ENCODE data around the gene NCAPG2.
A peak's percentile ranks its signal among the peaks of the same experiment; 100 is the strongest.

NCAPG2 gene

DNA sequence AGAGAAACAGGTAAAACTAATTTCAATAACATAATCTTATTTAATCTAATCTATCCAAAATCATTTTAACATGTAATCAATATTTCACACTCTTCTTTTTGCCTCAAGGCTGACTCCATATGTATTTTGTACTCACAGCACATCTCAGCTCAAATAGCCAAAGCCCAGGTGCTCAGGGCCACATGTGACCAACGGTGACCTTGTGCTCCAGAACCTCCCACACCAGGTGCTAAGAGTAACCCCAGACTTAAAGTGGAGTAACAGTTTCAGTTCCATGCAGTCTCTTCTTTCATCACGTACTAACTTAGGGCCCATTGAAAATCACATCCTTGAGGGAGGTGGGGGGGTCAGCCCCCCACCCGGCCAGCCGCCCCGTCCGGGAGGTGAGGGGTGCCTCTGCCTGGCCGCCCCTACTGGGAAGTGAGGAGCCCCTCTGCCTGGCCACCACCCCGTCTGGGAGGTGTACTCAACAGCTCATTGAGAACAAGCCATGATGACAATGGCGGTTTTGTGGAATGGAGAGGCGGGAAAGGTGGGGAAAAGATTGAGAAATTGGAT, 47.3 kb downstream of the NCAPG2 start:
- WGBS (ENCODE audit: extremely low coverage, insufficient coverage, insufficient read length), result no CpG with 5 or more reads among the region's 10 CpGs
- no peak overlapping the region for H3K27ac ChIP-seq (ENCODE audit: low read depth, low read length)
- no peak overlapping the region for H2BK120ac ChIP-seq (ENCODE audit: insufficient read depth, low read length, poor library complexity)
- H4K12ac ChIP-seq (ENCODE audit: low read depth, low read length), result no peak overlapping the region
- no peak overlapping the region for H2AFZ ChIP-seq (ENCODE audit: insufficient read depth, low read length, poor library complexity)
- no peak overlapping the region for H2BK12ac ChIP-seq (ENCODE audit: low read length)
- H3K4ac ChIP-seq (ENCODE audit: low read depth, low read length), result no peak overlapping the region
- H3K4me2 ChIP-seq (ENCODE audit: low read length), result no peak overlapping the region
- H3K27me3 ChIP-seq (ENCODE audit: insufficient read depth, low read length), result no peaks in the 10 kb centered on the region
- H3K23ac ChIP-seq (ENCODE audit: low read length), result no peak overlapping the region
- no peaks in the 10 kb centered on the region for H3K4me1 ChIP-seq (ENCODE audit: control insufficient read depth in 1 of 2, insufficient read depth in 2 of 2, low read length in 2 of 2)
- no peak for DNase-seq
- no peak overlapping the region for H4K8ac ChIP-seq (ENCODE audit: low read depth, low read length)
- H3K9ac ChIP-seq (ENCODE audit: low read length), result no peak overlapping the region
- peaks cover 1% of the 10 kb centered on the region for H3K9me3 ChIP-seq (ENCODE audit: insufficient read depth, low read depth, low read length)
- no peaks in the 10 kb centered on the region for H3K79me1 ChIP-seq (ENCODE audit: low read length)
- H3K79me2 ChIP-seq (ENCODE audit: control insufficient read depth, insufficient read depth, low read length, poor library complexity), result no peaks in the 10 kb centered on the region
- H4K91ac ChIP-seq (ENCODE audit: low read depth, low read length), result no peak overlapping the region
- H2BK5ac ChIP-seq (ENCODE audit: low read depth, low read length, poor library complexity), result no peak overlapping the region
- H2AK5ac ChIP-seq (ENCODE audit: low read length), result no peak overlapping the region
- H3K4me3 ChIP-seq (ENCODE audit: low read depth, low read length), result no peak overlapping the region
- no peak overlapping the region for H3K14ac ChIP-seq (ENCODE audit: low read length)
- H3K18ac ChIP-seq (ENCODE audit: low read length), result no peak overlapping the region
- peaks cover 28 to 37% of the 10 kb centered on the region in 2 experiments for H3K36me3 ChIP-seq (ENCODE audit: control insufficient read depth in 1 of 2, insufficient read depth in 2 of 2, low read length in 2 of 2)

DNA sequence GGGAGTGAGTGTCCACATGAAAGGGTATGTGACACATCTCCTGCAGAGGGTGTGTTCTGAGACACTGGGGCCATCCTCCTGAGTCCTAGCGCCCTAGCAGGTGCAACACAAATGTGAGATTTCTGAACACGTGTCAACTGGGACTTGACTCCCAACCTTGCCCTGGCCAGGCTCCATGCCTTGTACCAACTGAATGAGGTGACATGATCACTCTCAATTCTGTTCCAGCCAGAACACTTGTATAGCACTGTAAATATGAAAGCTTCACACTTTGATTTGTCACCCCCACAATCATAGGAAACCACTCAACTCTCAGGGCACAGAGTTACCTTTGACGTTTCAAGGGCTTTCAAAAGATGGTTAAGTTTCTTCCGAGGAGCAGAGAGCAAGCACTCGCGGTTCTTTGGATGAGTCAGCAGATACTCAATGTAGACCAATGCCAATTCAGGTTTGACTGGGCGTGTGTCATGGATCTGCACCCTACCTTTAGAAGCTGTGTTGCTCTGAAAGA, 48.6 kb downstream of the NCAPG2 start:
- Histone ChIP-seq H3K4ac (ENCODE audit: low read depth, low read length) (no peak overlapping the region), H2BK120ac (ENCODE audit: insufficient read depth, low read length, poor library complexity) (no peak overlapping the region), H2AFZ (ENCODE audit: insufficient read depth, low read length, poor library complexity) (no peak overlapping the region), H2BK5ac (ENCODE audit: low read depth, low read length, poor library complexity) (no peak overlapping the region), H3K14ac (ENCODE audit: low read length) (no peak overlapping the region), H3K79me2 (ENCODE audit: control insufficient read depth, insufficient read depth, low read length, poor library complexity) (no peaks in the 10 kb centered on the region), H2AK5ac (ENCODE audit: low read length) (no peak overlapping the region), H3K18ac (ENCODE audit: low read length) (no peak overlapping the region), H3K4me3 (ENCODE audit: low read depth, low read length) (no peak overlapping the region), H3K4me2 (ENCODE audit: low read length) (no peak overlapping the region), H3K36me3 (ENCODE audit: control insufficient read depth in 1 of 2, insufficient read depth in 2 of 2, low read length in 2 of 2) (peaks cover 32 to 41% of the 10 kb centered on the region in 2 experiments), H2BK12ac (ENCODE audit: low read length) (no peak overlapping the region), H3K9ac (ENCODE audit: low read length) (no peak overlapping the region), H4K8ac (ENCODE audit: low read depth, low read length) (no peak overlapping the region), H4K12ac (ENCODE audit: low read depth, low read length) (no peak overlapping the region), H4K91ac (ENCODE audit: low read depth, low read length) (no peak overlapping the region), H3K23ac (ENCODE audit: low read length) (no peak overlapping the region), H3K4me1 (ENCODE audit: control insufficient read depth in 1 of 2, insufficient read depth in 2 of 2, low read length in 2 of 2) (no peaks in the 10 kb centered on the region), H3K9me3 (ENCODE audit: insufficient read depth, low read depth, low read length) (peaks cover 1% of the 10 kb centered on the region), H3K27me3 (ENCODE audit: insufficient read depth, low read length) (no peaks in the 10 kb centered on the region), H3K79me1 (ENCODE audit: low read length) (no peaks in the 10 kb centered on the region), H3K27ac (ENCODE audit: low read depth, low read length) (no peak overlapping the region)
- no peak for DNase-seq
- WGBS (ENCODE audit: extremely low coverage, insufficient coverage, insufficient read length), result no CpG with 5 or more reads among the region's 7 CpGs

DNA sequence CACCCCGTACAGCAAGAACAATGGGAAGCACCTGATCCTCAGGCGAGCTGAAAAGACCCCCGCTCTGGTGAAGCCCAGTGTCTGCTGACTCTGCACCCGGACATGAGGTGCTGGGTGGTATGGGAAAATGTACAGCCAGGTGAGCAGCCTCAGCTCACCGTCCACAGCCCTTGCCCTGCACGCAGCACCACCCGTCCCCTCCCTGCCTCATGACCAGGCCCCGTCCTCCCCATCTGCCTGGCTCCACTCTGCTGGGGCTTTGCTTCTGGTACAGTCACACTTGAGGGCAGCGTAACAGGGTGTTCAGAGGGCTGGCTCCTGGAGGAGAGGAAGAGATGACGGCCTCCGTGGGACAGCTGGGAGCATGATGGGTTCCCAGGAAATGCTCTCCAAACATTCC, 49.1 kb downstream of the NCAPG2 start:
- H3K4me1 ChIP-seq (ENCODE audit: control insufficient read depth in 1 of 2, insufficient read depth in 2 of 2, low read length in 2 of 2), result no peaks in the 10 kb centered on the region
- H3K23ac ChIP-seq (ENCODE audit: low read length), result no peak overlapping the region
- H3K4me2 ChIP-seq (ENCODE audit: low read length), result no peak overlapping the region
- H3K14ac ChIP-seq (ENCODE audit: low read length), result no peak overlapping the region
- WGBS (ENCODE audit: extremely low coverage, insufficient coverage, insufficient read length), result no CpG with 5 or more reads among the region's 11 CpGs
- H3K79me2 ChIP-seq (ENCODE audit: control insufficient read depth, insufficient read depth, low read length, poor library complexity), result no peaks in the 10 kb centered on the region
- H2BK5ac ChIP-seq (ENCODE audit: low read depth, low read length, poor library complexity), result no peak overlapping the region
- no peak overlapping the region for H2AK5ac ChIP-seq (ENCODE audit: low read length)
- peaks cover 1% of the 10 kb centered on the region for H3K9me3 ChIP-seq (ENCODE audit: insufficient read depth, low read depth, low read length)
- no peak overlapping the region for H2BK12ac ChIP-seq (ENCODE audit: low read length)
- no peak overlapping the region for H2BK120ac ChIP-seq (ENCODE audit: insufficient read depth, low read length, poor library complexity)
- no peaks in the 10 kb centered on the region for H3K27me3 ChIP-seq (ENCODE audit: insufficient read depth, low read length)
- H3K36me3 ChIP-seq (ENCODE audit: control insufficient read depth in 1 of 2, insufficient read depth in 2 of 2, low read length in 2 of 2), result peaks cover 31 to 42% of the 10 kb centered on the region in 2 experiments
- no peaks in the 10 kb centered on the region for H3K79me1 ChIP-seq (ENCODE audit: low read length)
- no peak for DNase-seq
- H3K4me3 ChIP-seq (ENCODE audit: low read depth, low read length), result peak overlapping the region; percentile 10
- H3K9ac ChIP-seq (ENCODE audit: low read length), result no peak overlapping the region
- no peak overlapping the region for H4K12ac ChIP-seq (ENCODE audit: low read depth, low read length)
- no peak overlapping the region for H3K18ac ChIP-seq (ENCODE audit: low read length)
- no peak overlapping the region for H4K8ac ChIP-seq (ENCODE audit: low read depth, low read length)
- no peak overlapping the region for H2AFZ ChIP-seq (ENCODE audit: insufficient read depth, low read length, poor library complexity)
- no peak overlapping the region for H3K27ac ChIP-seq (ENCODE audit: low read depth, low read length)
- H3K4ac ChIP-seq (ENCODE audit: low read depth, low read length), result no peak overlapping the region
- no peak overlapping the region for H4K91ac ChIP-seq (ENCODE audit: low read depth, low read length)

DNA sequence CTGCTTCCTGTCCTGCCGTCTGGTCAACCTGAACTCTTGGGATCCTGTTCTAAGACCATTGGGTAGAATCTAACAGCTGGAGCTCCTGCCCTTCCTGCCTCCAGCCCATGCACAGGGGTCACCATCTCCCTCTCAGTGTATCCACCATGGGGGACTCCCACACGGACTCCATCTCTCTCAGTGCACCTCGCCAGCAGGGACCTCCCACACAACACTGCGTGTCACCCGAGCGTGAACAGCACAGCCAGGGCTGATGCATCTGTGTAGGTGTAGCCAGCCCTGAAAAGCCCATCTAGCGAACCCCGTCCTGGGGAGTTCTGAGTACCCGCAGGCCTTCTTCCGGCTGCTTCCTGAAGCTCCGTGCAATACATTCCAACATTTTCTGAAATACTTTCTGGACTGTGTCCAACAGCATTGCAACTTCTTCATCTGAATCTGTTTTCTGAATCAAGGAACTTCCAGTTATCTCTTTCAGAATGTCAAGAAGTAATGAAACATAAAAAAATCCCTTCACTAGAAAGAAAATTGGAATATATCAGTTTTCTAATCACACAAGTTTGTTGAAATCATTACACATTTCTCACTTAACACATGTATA, 52.5 kb downstream of the NCAPG2 start:
- H3K36me3 ChIP-seq (ENCODE audit: control insufficient read depth in 1 of 2, insufficient read depth in 2 of 2, low read length in 2 of 2), result peaks cover 32 to 45% of the 10 kb centered on the region in 2 experiments
- H3K23ac ChIP-seq (ENCODE audit: low read length), result no peak overlapping the region
- no peak overlapping the region for H3K4me2 ChIP-seq (ENCODE audit: low read length)
- H4K12ac ChIP-seq (ENCODE audit: low read depth, low read length), result no peak overlapping the region
- H3K27ac ChIP-seq (ENCODE audit: low read depth, low read length), result no peak overlapping the region
- no peak overlapping the region for H3K18ac ChIP-seq (ENCODE audit: low read length)
- H3K4me3 ChIP-seq (ENCODE audit: low read depth, low read length), result no peak overlapping the region
- no peak overlapping the region for H4K91ac ChIP-seq (ENCODE audit: low read depth, low read length)
- no peaks in the 10 kb centered on the region for H3K4me1 ChIP-seq (ENCODE audit: control insufficient read depth in 1 of 2, insufficient read depth in 2 of 2, low read length in 2 of 2)
- H4K8ac ChIP-seq (ENCODE audit: low read depth, low read length), result no peak overlapping the region
- H2AK5ac ChIP-seq (ENCODE audit: low read length), result no peak overlapping the region
- H3K9me3 ChIP-seq (ENCODE audit: insufficient read depth, low read depth, low read length), result peaks cover 3% of the 10 kb centered on the region
- no peak for DNase-seq
- H3K9ac ChIP-seq (ENCODE audit: low read length), result no peak overlapping the region
- H2BK120ac ChIP-seq (ENCODE audit: insufficient read depth, low read length, poor library complexity), result no peak overlapping the region
- no peak overlapping the region for H3K14ac ChIP-seq (ENCODE audit: low read length)
- no peaks in the 10 kb centered on the region for H3K79me2 ChIP-seq (ENCODE audit: control insufficient read depth, insufficient read depth, low read length, poor library complexity)
- no peaks in the 10 kb centered on the region for H3K27me3 ChIP-seq (ENCODE audit: insufficient read depth, low read length)
- no peaks in the 10 kb centered on the region for H3K79me1 ChIP-seq (ENCODE audit: low read length)
- no peak overlapping the region for H2BK5ac ChIP-seq (ENCODE audit: low read depth, low read length, poor library complexity)
- WGBS (ENCODE audit: extremely low coverage, insufficient coverage, insufficient read length), result no CpG with 5 or more reads among the region's 11 CpGs
- no peak overlapping the region for H2BK12ac ChIP-seq (ENCODE audit: low read length)
- H3K4ac ChIP-seq (ENCODE audit: low read depth, low read length), result no peak overlapping the region
- H2AFZ ChIP-seq (ENCODE audit: insufficient read depth, low read length, poor library complexity), result no peak overlapping the region

All from trophoblast cell (in vitro differentiated cells and primary cell).